NCI-H128 (cell line): ENCODE data around the gene ZNF415.

Experiments used
- DNase-seq: peaks from one replicate; lab custom pipeline; 2025; ENCODE audit not compliant: unreplicated experiment; lab: John Stamatoyannopoulos, UW

ZNF415 gene

GRCh38 chr19:53057904-53058580 is 74.7 kb downstream of the ZNF415 start:
- no peak for DNase-seq
